Memory B cell (primary cell): ENCODE data around the gene GSTA2.

ENCODE experiments used
- ATAC-seq: fragments of 150-1000 bp; cut with Tn5 transposase; 2 replicates; pipeline ENCODE4 v1.10.0; 2021; ENCODE audit warnings: low read depth, mild to moderate bottlenecking, moderate library complexity
- DNase-seq, 2 donors: peaks; one replicate each; pipeline ENCODE4 v3.0.0; 2022; ENCODE audit warnings: low spot score in 2 of 2
- H3K27ac Mint-ChIP-seq: one replicate; pipeline ENCODE4 v1.8.0; 2022; ENCODE audit warnings: mild to moderate bottlenecking, moderate library complexity, mixed read lengths
- H3K27me3 Mint-ChIP-seq: one replicate; pipeline ENCODE4 v1.8.0; 2022; ENCODE audit warnings: mixed read lengths
- H3K36me3 Mint-ChIP-seq: one replicate; pipeline ENCODE4 v1.8.0; 2022; ENCODE audit warnings: mild to moderate bottlenecking, mixed read lengths
- H3K4me1 Mint-ChIP-seq: one replicate; pipeline ENCODE4 v1.8.0; 2022; ENCODE audit warnings: mixed read lengths
- H3K4me3 Mint-ChIP-seq: one replicate; pipeline ENCODE4 v1.8.0; 2022; ENCODE audit warnings: mild to moderate bottlenecking, moderate library complexity, mixed read lengths
- H3K9me3 Mint-ChIP-seq: one replicate; pipeline ENCODE4 v1.8.0; 2022; ENCODE audit warnings: mixed read lengths

Gene GSTA2

GRCh38 chr6:52746213-52746612, 17.1 kb downstream of the GSTA2 start:
- Mint-ChIP-seq H3K9me3 (peaks cover 5% of the 10 kb centered on the region), H3K27ac (no peak overlapping the region), H3K4me3 (no peak overlapping the region), H3K36me3 (no peaks in the 10 kb centered on the region), H3K27me3 (peaks cover 12% of the 10 kb centered on the region), H3K4me1 (no peaks in the 10 kb centered on the region)
- ATAC-seq (no peak), DNase-seq (no peak)

DNA sequence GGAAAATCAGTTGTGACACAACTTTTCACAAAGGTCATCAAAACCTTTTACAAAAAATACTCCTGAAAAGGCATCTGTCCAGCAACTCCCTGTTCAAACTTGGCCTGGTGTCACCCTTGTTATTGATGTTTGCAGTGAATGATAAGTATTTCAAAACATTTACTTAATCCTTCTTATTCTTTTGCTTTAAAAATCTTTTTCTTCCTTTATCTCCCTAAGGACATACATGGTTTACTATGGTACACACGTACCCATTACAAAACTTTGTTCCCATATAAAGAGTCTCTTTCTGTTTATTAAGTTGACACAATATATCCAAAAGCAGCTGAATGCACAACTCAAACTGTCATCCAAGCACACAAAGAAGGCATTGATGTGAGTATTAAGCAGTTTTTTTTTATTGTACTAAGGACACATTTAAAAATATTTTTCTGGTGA, 17.5 kb downstream of the GSTA2 start:
- H3K9me3 Mint-ChIP-seq = peaks cover 2% of the 10 kb centered on the region

DNA sequence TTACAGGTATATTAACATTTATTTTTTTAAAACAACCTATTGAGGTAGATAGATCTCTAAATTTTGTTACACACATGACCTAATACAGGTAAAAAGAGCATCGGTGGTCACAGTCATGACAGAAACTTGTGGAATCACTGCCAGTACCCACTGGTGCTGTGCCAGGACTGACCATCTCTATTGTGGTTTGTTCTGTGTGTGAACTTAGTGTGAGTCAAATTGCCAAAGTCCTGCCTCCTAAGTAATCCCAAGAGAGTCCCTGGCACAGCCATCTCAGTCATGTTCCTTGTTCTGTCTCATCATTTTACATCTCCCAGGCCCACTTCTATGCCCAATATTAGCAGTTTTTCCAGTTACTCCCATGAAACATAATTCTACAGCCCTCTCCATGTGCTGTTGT, 21.4 kb downstream of the GSTA2 start:
- Mint-ChIP-seq H3K9me3 (peaks cover 9% of the 10 kb centered on the region), H3K4me1 (peaks cover 3% of the 10 kb centered on the region), H3K27ac (no peak overlapping the region), H3K27me3 (peaks cover 11% of the 10 kb centered on the region), H3K36me3 (peaks cover 3% of the 10 kb centered on the region), H3K4me3 (no peak overlapping the region)
- DNase-seq = no peak
- ATAC-seq = no peak

More for the DNA sequence above, 17.5 kb downstream of the GSTA2 start:
- no peaks in the 10 kb centered on the region for H3K36me3 Mint-ChIP-seq
- no peaks in the 10 kb centered on the region for H3K4me1 Mint-ChIP-seq
- DNase-seq (no peak), ATAC-seq (no peak)
- no peak overlapping the region for H3K4me3 Mint-ChIP-seq
- peaks cover 12% of the 10 kb centered on the region for H3K27me3 Mint-ChIP-seq
- no peak overlapping the region for H3K27ac Mint-ChIP-seq

DNA sequence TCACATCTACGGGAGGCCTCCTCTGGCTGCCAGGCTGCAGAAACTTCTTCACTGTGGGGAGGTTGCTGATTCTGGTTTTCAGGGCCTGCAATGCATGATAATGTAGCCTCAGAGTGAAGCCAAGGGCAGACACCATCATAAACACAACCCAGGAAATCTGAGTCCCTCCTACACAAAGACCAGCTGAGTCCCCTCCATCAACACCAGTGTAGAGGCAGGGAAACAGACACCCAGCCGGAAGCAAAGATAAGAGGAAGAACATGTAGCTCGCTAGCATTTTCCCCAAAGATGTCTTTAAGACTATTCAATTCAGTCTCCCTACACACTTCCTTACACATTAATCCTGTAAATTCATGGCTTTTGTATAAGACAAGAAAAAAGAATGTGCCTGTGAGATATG, 23.6 kb downstream of the GSTA2 start:
- DNase-seq (no peak), ATAC-seq (no peak)
- peaks cover 9% of the 10 kb centered on the region for H3K27me3 Mint-ChIP-seq
- no peak overlapping the region for H3K4me3 Mint-ChIP-seq
- peaks cover 9% of the 10 kb centered on the region for H3K9me3 Mint-ChIP-seq
- peaks cover 3% of the 10 kb centered on the region for H3K4me1 Mint-ChIP-seq
- no peak overlapping the region for H3K27ac Mint-ChIP-seq
- H3K36me3 Mint-ChIP-seq = peaks cover 3% of the 10 kb centered on the region

- H3K4me3 Mint-ChIP-seq = no peak overlapping the region
- H3K36me3 Mint-ChIP-seq = peaks cover 3% of the 10 kb centered on the region
- DNase-seq = no peak
- peaks cover 9% of the 10 kb centered on the region for H3K9me3 Mint-ChIP-seq
- peaks cover 3% of the 10 kb centered on the region for H3K4me1 Mint-ChIP-seq
- peaks cover 7% of the 10 kb centered on the region for H3K27me3 Mint-ChIP-seq
- no peak overlapping the region for H3K27ac Mint-ChIP-seq
- no peak for ATAC-seq
These were observed 24.1 kb downstream of the GSTA2 start for GRCh38 chr6:52739134-52739533.

- ATAC-seq = no peak
- no peak overlapping the region for H3K27ac Mint-ChIP-seq
- no peak overlapping the region for H3K4me3 Mint-ChIP-seq
- peaks cover 3% of the 10 kb centered on the region for H3K4me1 Mint-ChIP-seq
- H3K36me3 Mint-ChIP-seq = peaks cover 3% of the 10 kb centered on the region
- H3K27me3 Mint-ChIP-seq = peaks cover 2% of the 10 kb centered on the region
- H3K9me3 Mint-ChIP-seq = peaks cover 7% of the 10 kb centered on the region
- DNase-seq = no peak
These were observed 27.1 kb downstream of the GSTA2 start for GRCh38 chr6:52736145-52736544.

GRCh38 chr6:52735071-52735470, 28.2 kb downstream of the GSTA2 start:
- H3K4me1 Mint-ChIP-seq = peaks cover 3% of the 10 kb centered on the region
- peaks cover 2% of the 10 kb centered on the region for H3K36me3 Mint-ChIP-seq
- peaks cover 4% of the 10 kb centered on the region for H3K9me3 Mint-ChIP-seq
- no peak overlapping the region for H3K4me3 Mint-ChIP-seq
- ATAC-seq = no peak
- no peak overlapping the region for H3K27ac Mint-ChIP-seq
- DNase-seq = no peak
- H3K27me3 Mint-ChIP-seq = peaks cover 2% of the 10 kb centered on the region

- DNase-seq (no peak), ATAC-seq (no peak)
- H3K27me3 Mint-ChIP-seq = peaks cover 2% of the 10 kb centered on the region
- no peaks in the 10 kb centered on the region for H3K9me3 Mint-ChIP-seq
- H3K4me3 Mint-ChIP-seq = no peak overlapping the region
- no peaks in the 10 kb centered on the region for H3K36me3 Mint-ChIP-seq
- no peak overlapping the region for H3K27ac Mint-ChIP-seq
- no peaks in the 10 kb centered on the region for H3K4me1 Mint-ChIP-seq
These were observed 29.2 kb downstream of the GSTA2 start for GRCh38 chr6:52734072-52734471.

DNA sequence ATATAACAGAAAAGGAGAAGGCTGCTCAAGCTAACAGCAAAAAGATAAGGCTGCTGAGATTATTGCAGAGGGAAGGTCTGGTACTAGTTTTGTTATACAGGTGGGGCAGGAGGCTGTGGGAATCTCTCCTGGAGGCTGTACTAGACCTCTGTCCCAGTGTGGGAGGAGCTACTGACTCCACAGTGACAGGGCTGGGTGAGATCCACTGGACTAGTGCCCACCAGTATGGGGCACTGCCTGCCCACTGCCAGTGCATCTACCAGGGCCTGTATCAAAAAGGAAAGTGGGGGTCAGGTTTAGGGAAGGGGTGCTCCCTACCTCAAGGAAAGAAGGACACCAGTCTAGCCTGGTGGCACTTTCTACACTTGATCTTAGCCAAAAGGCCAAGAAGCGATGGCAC, 30.1 kb downstream of the GSTA2 start:
- Mint-ChIP-seq H3K4me1 (no peaks in the 10 kb centered on the region), H3K36me3 (no peaks in the 10 kb centered on the region)
- no peak for ATAC-seq

DNA sequence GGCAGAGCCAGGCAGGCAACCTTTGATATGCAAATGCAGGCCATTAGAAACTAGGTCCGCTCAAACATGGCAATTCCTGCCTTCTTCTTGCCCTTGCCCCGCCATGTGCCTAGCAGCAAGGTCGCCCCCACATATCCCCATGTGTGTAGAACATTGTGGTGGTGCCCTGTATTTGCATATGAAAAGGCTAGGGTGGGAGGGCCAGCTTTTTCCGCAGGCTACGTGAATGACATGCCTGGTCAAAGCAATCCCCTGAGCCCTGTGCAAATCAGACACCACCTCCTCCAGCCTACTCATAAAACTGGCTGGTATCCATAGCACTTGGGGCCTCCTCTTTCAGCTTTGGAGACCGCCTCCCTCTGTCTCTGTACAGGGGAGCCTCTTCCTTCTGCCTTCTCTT, 31.6 kb downstream of the GSTA2 start:
- no peak for ATAC-seq
- no peaks in the 10 kb centered on the region for H3K27me3 Mint-ChIP-seq
- no peaks in the 10 kb centered on the region for H3K36me3 Mint-ChIP-seq

More for the DNA sequence above, 30.1 kb downstream of the GSTA2 start:
- no peaks in the 10 kb centered on the region for H3K9me3 Mint-ChIP-seq
- DNase-seq = no peak
- H3K27ac Mint-ChIP-seq = no peak overlapping the region
- peaks cover 1% of the 10 kb centered on the region for H3K27me3 Mint-ChIP-seq
- no peak overlapping the region for H3K4me3 Mint-ChIP-seq

DNA sequence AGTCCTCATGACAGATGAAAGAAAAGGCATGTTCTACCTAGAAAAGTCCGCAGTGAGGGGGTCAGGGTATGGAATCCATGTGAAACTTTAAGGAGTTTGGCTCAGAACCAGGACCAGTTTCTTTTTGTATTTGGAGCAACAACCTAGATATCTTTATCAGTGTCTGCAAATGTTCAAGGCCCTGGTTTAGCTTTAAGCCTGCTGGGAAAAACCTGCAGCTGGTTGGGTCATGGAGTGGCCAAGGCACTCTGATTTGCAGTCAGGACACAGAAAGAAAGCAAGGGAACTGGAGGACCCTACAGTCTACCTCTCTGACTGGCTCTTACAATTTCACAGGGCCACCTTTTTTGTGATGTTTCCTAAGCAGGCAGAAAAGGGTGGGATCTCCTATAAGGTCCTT, 33.7 kb downstream of the GSTA2 start:
- Mint-ChIP-seq H3K4me3 (no peak overlapping the region), H3K27me3 (no peaks in the 10 kb centered on the region), H3K9me3 (no peaks in the 10 kb centered on the region), H3K4me1 (peaks cover 5% of the 10 kb centered on the region), H3K36me3 (no peaks in the 10 kb centered on the region), H3K27ac (no peak overlapping the region)
- DNase-seq = no peak
- no peak for ATAC-seq

More for the DNA sequence above, 31.6 kb downstream of the GSTA2 start:
- Mint-ChIP-seq H3K27ac (no peak overlapping the region), H3K9me3 (no peaks in the 10 kb centered on the region), H3K4me1 (no peaks in the 10 kb centered on the region), H3K4me3 (no peak overlapping the region)
- DNase-seq = no peak

GRCh38 chr6:52728394-52728793, 34.9 kb downstream of the GSTA2 start:
- Mint-ChIP-seq H3K4me3 (no peak overlapping the region), H3K27ac (no peak overlapping the region), H3K36me3 (no peaks in the 10 kb centered on the region), H3K9me3 (no peaks in the 10 kb centered on the region), H3K27me3 (no peaks in the 10 kb centered on the region), H3K4me1 (peaks cover 9% of the 10 kb centered on the region)
- DNase-seq (no peak), ATAC-seq (no peak)

DNA sequence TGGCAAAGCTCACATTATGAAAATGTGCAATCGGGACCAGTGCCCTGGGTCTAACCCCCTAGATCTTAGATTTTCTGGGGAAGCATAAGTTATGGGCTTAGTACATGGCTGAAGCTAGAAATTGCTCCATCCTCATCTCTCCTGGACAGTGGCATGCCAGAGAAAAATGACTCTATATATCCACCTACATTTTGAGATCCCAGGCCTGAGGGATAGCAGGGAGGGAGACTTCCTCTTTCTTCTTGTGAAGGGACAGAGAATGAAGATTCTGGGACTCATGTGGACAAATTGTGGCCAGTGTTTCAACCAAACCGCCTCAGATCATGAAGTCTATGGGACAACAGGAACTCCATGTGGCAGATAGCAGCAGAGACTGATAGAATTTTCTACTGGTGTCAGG, 35.4 kb downstream of the GSTA2 start:
- Mint-ChIP-seq H3K4me1 (peaks cover 9% of the 10 kb centered on the region), H3K27me3 (no peaks in the 10 kb centered on the region), H3K36me3 (no peaks in the 10 kb centered on the region), H3K27ac (no peak overlapping the region), H3K9me3 (no peaks in the 10 kb centered on the region), H3K4me3 (no peak overlapping the region)
- no peak for ATAC-seq
- DNase-seq = no peak

DNA sequence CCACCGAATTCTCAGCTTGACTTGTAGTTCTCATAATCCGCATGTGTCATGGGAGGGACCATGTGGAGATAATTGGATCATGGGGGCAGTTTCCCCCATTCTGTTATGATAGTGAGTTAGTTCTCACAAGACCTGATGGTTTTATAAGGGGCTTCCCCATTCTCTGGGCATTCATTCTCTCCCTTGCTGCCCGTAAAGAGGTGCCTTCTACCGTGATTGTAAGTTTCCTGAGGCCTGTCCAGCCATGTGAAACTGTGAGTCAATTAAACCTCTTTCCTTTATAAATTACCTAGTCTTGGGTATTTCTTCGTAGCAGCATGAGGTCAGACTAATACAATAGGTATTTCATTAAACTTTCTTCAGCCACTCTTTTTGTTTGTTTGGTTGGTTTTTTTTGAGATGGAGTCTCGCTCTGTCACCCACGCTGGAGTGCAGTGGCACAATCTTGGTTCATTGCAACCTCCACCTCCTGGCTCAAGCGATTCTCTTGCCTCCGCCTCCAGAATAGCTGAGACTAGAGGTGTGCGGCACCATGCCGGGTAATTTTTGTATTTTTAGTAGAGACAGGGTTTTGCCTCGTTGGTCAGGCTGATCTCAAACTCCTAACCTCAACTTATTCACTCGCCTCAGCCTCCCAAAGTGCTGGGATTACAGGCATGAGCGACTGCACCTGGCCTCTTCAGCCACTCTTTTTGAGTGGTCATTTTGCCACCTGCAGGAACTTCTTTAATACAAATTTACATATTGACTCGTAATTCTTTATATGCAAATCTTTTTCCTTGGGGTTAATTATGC, 36.3 kb downstream of the GSTA2 start:
- DNase-seq (no peak), ATAC-seq (no peak)
- H3K4me1 Mint-ChIP-seq = peaks cover 9% of the 10 kb centered on the region

GRCh38 chr6:52726193-52726542, 37.1 kb downstream of the GSTA2 start:
- H3K27ac Mint-ChIP-seq = no peak overlapping the region
- no peaks in the 10 kb centered on the region for H3K9me3 Mint-ChIP-seq
- no peaks in the 10 kb centered on the region for H3K36me3 Mint-ChIP-seq
- no peak overlapping the region for H3K4me3 Mint-ChIP-seq
- ATAC-seq = no peak
- DNase-seq = no peak
- H3K4me1 Mint-ChIP-seq = peaks cover 9% of the 10 kb centered on the region
- H3K27me3 Mint-ChIP-seq = peaks cover 1% of the 10 kb centered on the region

More for the DNA sequence above, 36.3 kb downstream of the GSTA2 start:
- H3K27me3 Mint-ChIP-seq = no peaks in the 10 kb centered on the region
- H3K36me3 Mint-ChIP-seq = no peaks in the 10 kb centered on the region
- no peak overlapping the region for H3K27ac Mint-ChIP-seq
- no peaks in the 10 kb centered on the region for H3K9me3 Mint-ChIP-seq
- H3K4me3 Mint-ChIP-seq = no peak overlapping the region
